ENCODE results near the gene DNAJC28. TPM values are rescaled to one million over a fixed set of nuclear protein-coding genes. Genes with fewer than 3 reads are reported as not detected.

The DNAJC28 gene
- total RNA-seq, 4 donors from 2014 or later = 0.83 to 2.1 (median 1.7) TPM

DNA sequence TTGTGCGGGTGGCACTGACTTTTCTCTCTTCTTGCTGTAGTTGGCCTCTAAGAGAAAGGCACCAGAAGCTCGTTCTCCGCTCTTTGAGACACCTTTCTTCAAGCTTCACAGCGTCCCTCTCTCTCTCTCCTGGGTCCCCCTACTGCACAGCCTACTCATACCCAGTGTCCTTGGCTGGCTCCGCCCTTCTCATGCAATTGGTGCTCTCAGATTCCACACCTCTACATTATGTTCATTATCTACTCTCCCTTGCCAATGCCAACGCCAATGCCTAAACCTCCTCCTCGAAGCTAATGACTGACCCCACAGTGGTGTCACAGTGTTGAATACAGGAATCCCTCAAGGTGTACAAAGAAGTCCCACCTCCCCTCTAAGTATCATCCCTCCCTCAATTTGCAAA lies 4.8 kb upstream of the DNAJC28 start:
- DNase-seq (ENCODE audit: extremely low spot score) = no peak
- Histone ChIP-seq H3K36me3 (no peaks in the 10 kb centered on the region), H3K4me1 (peaks cover 0 to 7% (median 3%) of the 10 kb centered on the region in 4 donors), H3K27ac (replicated peaks in 1 of 4) (no peak overlapping the region), H3K9me3 (no peaks in the 10 kb centered on the region), H3K4me3 (no peak overlapping the region), H3K27me3 (no peaks in the 10 kb centered on the region)
- WGBS = 70% methylated on average over 7 of the region's 7 CpGs
- intact Hi-C loops (cut with DNase I) = no loop called here
- TF ChIP-seq POLR2AphosphoS5 (IDR thresholded peaks at IDR 0.05) (no peak), POLR2A (IDR thresholded peaks at IDR 0.05; ENCODE audit: low read depth) (no peak), EP300 (IDR thresholded peaks at IDR 0.05) (no peak)
- TF ChIP-seq, protein P1, sequence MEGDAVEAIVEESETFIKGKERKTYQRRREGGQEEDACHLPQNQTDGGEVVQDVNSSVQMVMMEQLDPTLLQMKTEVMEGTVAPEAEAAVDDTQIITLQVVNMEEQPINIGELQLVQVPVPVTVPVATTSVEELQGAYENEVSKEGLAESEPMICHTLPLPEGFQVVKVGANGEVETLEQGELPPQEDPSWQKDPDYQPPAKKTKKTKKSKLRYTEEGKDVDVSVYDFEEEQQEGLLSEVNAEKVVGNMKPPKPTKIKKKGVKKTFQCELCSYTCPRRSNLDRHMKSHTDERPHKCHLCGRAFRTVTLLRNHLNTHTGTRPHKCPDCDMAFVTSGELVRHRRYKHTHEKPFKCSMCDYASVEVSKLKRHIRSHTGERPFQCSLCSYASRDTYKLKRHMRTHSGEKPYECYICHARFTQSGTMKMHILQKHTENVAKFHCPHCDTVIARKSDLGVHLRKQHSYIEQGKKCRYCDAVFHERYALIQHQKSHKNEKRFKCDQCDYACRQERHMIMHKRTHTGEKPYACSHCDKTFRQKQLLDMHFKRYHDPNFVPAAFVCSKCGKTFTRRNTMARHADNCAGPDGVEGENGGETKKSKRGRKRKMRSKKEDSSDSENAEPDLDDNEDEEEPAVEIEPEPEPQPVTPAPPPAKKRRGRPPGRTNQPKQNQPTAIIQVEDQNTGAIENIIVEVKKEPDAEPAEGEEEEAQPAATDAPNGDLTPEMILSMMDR (IDR thresholded peaks at IDR 0.05) = no peak

- no peak for DNase-seq (ENCODE audit: extremely low spot score)
- H3K9me3 ChIP-seq = no peaks in the 10 kb centered on the region
- TF ChIP-seq EP300 (IDR thresholded peaks at IDR 0.05) (no peak), POLR2A (IDR thresholded peaks at IDR 0.05; ENCODE audit: low read depth) (no peak), POLR2AphosphoS5 (IDR thresholded peaks at IDR 0.05) (no peak)
- TF ChIP-seq, protein P1 (IDR thresholded peaks at IDR 0.05) = no peak
- WGBS = 69% methylated on average over 4 of the region's 4 CpGs
- intact Hi-C loops (cut with DNase I) = no loop called here
- H3K27me3 ChIP-seq = no peaks in the 10 kb centered on the region
- no peak overlapping the region for H3K27ac ChIP-seq (replicated peaks in 1 of 4)
- peaks cover 2 to 12% (median 7%) of the 10 kb centered on the region in 4 donors for H3K4me1 ChIP-seq
- H3K36me3 ChIP-seq = no peaks in the 10 kb centered on the region
- H3K4me3 ChIP-seq = no peak overlapping the region
Observed at GRCh38 chr21:33495743-33496142, 4.2 kb upstream of the DNAJC28 start.

DNA sequence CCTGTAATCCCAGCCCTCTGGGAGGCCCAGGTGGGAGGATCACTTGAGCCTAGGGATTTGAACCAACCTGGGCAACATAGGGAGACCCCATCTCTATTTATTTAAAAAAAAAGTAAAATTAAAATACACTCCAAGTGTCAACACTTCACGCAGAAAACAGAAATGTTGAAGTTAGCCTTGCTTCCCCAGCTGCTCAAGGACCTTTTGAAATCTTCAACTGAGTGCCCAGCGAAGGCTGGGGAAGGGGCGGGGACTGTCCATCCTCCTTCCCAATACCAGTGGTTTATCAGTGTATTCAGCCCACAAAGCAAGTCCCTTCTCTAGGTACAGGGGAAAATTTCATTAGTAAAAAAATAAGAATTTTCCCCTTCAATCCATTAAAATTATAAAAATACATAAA lies 2.2 kb upstream of the DNAJC28 start:
- H3K9me3 ChIP-seq = no peaks in the 10 kb centered on the region
- H3K36me3 ChIP-seq = no peaks in the 10 kb centered on the region
- intact Hi-C loops (cut with DNase I) = no loop called here
- DNase-seq (ENCODE audit: extremely low spot score) = no peak
- peaks cover 4 to 15% (median 10%) of the 10 kb centered on the region in 4 donors for H3K4me1 ChIP-seq
- 74% methylated on average over 3 of the region's 3 CpGs for WGBS
- no peaks in the 10 kb centered on the region for H3K27me3 ChIP-seq
- H3K4me3 ChIP-seq = no peak overlapping the region
- TF ChIP-seq EP300 (IDR thresholded peaks at IDR 0.05) (no peak), POLR2AphosphoS5 (IDR thresholded peaks at IDR 0.05) (no peak), POLR2A (IDR thresholded peaks at IDR 0.05; ENCODE audit: low read depth) (no peak)
- TF ChIP-seq, protein P1 (IDR thresholded peaks at IDR 0.05) = no peak
- no peak overlapping the region for H3K27ac ChIP-seq (replicated peaks in 1 of 4)

DNA sequence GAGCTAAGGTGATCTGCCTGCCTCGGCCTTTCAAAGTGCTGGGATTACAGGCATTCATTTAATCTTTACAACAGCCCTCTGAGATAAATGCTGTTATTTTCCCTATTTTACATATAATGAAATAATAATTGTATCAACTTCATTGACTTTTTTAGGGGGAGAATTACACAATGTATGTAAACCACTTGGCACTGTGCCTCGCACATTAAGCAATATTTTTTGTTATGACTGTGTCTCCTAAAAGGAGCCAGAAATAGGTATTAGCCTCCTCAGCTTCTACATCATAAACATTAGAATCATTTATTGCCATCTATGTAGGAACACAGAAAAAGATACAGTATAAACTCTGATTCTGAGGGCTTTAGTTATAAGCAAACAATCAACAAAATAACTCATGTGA lies 1.1 kb upstream of the DNAJC28 start:
- TF ChIP-seq, protein P1 (IDR thresholded peaks at IDR 0.05) = no peak
- TF ChIP-seq EP300 (IDR thresholded peaks at IDR 0.05) (no peak), POLR2A (IDR thresholded peaks at IDR 0.05; ENCODE audit: low read depth) (no peak), POLR2AphosphoS5 (IDR thresholded peaks at IDR 0.05) (no peak)
- WGBS = 51% methylated on average over 2 of the region's 2 CpGs
- Histone ChIP-seq H3K27me3 (no peaks in the 10 kb centered on the region), H3K36me3 (no peaks in the 10 kb centered on the region), H3K4me3 (no peak overlapping the region), H3K4me1 (peaks cover 4 to 15% (median 10%) of the 10 kb centered on the region in 4 donors), H3K9me3 (no peaks in the 10 kb centered on the region), H3K27ac (replicated peaks in 1 of 4) (no peak overlapping the region)
- intact Hi-C loops (cut with DNase I) = no loop called here
- DNase-seq (ENCODE audit: extremely low spot score) = no peak

- no peak for DNase-seq (ENCODE audit: extremely low spot score)
- intact Hi-C loops (cut with DNase I) = no loop called here
- TF ChIP-seq POLR2A (IDR thresholded peaks at IDR 0.05; ENCODE audit: low read depth) = no peak
- TF ChIP-seq POLR2AphosphoS5 (IDR thresholded peaks at IDR 0.05) = no peak
- TF ChIP-seq, protein P1 (IDR thresholded peaks at IDR 0.05) = no peak
- TF ChIP-seq EP300 (IDR thresholded peaks at IDR 0.05) = no peak
- peaks cover 4 to 15% (median 10%) of the 10 kb centered on the region in 4 donors for H3K4me1 ChIP-seq
- H3K36me3 ChIP-seq = no peaks in the 10 kb centered on the region
- no peaks in the 10 kb centered on the region for H3K9me3 ChIP-seq
- peak overlapping the region; percentile 79 to 87 (median 86) for H3K27ac ChIP-seq (replicated peaks in 1 of 4)
- H3K4me3 ChIP-seq = peak overlapping the region; percentile 78 to 87 (median 78)
- 15% methylated on average over 12 of the region's 12 CpGs for WGBS
- no peaks in the 10 kb centered on the region for H3K27me3 ChIP-seq
Observed at GRCh38 chr21:33490991-33491372, 534 bp downstream of the DNAJC28 start.

All from esophagus muscularis mucosa (tissue), 4 donors.